SK-N-SH treated with all-trans-retinoic acid at 6 μM for 48 hours (cell line): ENCODE data around the gene CEP164.

ENCODE experiments used
- ARNTL ChIP-seq: fragments of 450-650 bp; formaldehyde crosslinking; IDR thresholded peaks from 2 replicates; pipeline ENCODE4 v1.5.0; 2020; ENCODE audit warnings: low read depth, mild to moderate bottlenecking, moderate library complexity, borderline replicate concordance
- OSR1 ChIP-seq: fragments of 250-450 bp; sonication (Bioruptor Pico); IDR thresholded peaks from 2 replicates; pipeline ENCODE4 v1.8.0; 2022; ENCODE audit warnings: moderate library complexity, mild to moderate bottlenecking, inconsistent platforms
- RARB ChIP-seq: fragments of 250-450 bp; sonication (Bioruptor Pico); IDR thresholded peaks from 2 replicates; pipeline ENCODE4 v1.8.0; 2021; ENCODE audit warnings: mild to moderate bottlenecking, moderate library complexity
- TOX ChIP-seq: fragments of 250-450 bp; sonication (Bioruptor Pico); IDR thresholded peaks from 2 replicates; pipeline ENCODE4 v1.8.0; 2021; ENCODE audit warnings: mild to moderate bottlenecking, moderate library complexity, borderline replicate concordance
- ZC3H10 ChIP-seq: fragments of 250-450 bp; sonication (Bioruptor Pico); IDR thresholded peaks from 2 replicates; pipeline ENCODE4 v1.5.1; 2021; ENCODE audit warnings: mild to moderate bottlenecking, moderate library complexity
- ZFP3 ChIP-seq: fragments of 250-450 bp; sonication (Bioruptor Pico); IDR thresholded peaks from 2 replicates; pipeline ENCODE4 v1.5.0; 2020; ENCODE audit warnings: mild to moderate bottlenecking, moderate library complexity
- ZFP30 ChIP-seq: fragments of 450-650 bp; formaldehyde crosslinking; IDR thresholded peaks from 2 replicates; pipeline ENCODE4 v1.5.0; 2022; ENCODE audit warnings: mild to moderate bottlenecking, moderate library complexity
- ZNF70 ChIP-seq: fragments of 450-650 bp; formaldehyde crosslinking; IDR thresholded peaks from 2 replicates; pipeline ENCODE4 v1.5.0; 2020; ENCODE audit warnings: mild to moderate bottlenecking, moderate library complexity
- TF ChIP-seq, protein P1 (sequence below): fragments of 250-450 bp; sonication (Bioruptor Pico); IDR thresholded peaks from 2 replicates; pipeline ENCODE4 v1.5.1; 2020; ENCODE audit warnings: low read depth, mild to moderate bottlenecking, moderate library complexity

DNA sequence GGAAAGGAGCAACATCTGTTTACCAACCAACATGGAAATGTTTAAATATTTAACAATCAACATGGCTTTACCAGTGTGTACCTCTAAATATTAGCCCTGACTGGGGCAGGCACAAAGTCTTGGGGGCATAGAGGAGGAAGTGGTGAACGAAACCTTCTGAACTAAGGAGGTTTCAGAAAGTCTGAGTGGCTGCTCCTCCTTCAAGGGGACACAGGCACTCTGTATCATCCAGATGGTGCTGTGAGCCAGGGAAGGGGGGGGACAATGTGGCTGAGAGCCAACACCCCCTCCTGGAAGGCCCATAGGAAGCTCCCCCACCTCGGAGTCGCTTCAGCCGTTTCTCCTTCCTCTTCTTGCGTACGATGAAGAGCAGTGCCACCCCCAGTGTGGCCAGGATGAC is 107.7 kb downstream of the CEP164 start:
- TF ChIP-seq RARB (no peak), ZFP3 (CRISPR knock-in tag) (no peak), TOX (CRISPR knock-in tag) (no peak), ZFP30 (CRISPR knock-in tag) (no peak), OSR1 (CRISPR knock-in tag) (no peak), ARNTL (no peak), ZNF70 (CRISPR knock-in tag) (no peak), ZC3H10 (CRISPR knock-in tag) (no peak)
- TF ChIP-seq, protein P1, sequence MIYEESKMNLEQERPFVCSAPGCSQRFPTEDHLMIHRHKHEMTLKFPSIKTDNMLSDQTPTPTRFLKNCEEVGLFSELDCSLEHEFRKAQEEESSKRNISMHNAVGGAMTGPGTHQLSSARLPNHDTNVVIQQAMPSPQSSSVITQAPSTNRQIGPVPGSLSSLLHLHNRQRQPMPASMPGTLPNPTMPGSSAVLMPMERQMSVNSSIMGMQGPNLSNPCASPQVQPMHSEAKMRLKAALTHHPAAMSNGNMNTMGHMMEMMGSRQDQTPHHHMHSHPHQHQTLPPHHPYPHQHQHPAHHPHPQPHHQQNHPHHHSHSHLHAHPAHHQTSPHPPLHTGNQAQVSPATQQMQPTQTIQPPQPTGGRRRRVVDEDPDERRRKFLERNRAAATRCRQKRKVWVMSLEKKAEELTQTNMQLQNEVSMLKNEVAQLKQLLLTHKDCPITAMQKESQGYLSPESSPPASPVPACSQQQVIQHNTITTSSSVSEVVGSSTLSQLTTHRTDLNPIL (CRISPR knock-in tag) = no peak
